ENCODE data around the gene LRP4. TPM values are rescaled to one million over a fixed set of nuclear protein-coding genes. Genes with fewer than 3 reads are reported as not detected.
A peak's percentile ranks its signal among the peaks of the same experiment; 100 is the strongest.

Gene LRP4
- total and polyA plus RNA-seq, 2 of the 13 experiments (the other 11 are each of a cell fraction or from before 2014, with no cell fraction given) = 4.7 to 13.3 TPM

GRCh38 chr11:46918788-46919513, 601 bp upstream of the LRP4 start:
- FAIRE-seq (no peak), DNase-seq (ENCODE audit: low spot score) (no peak), ATAC-seq (no peak)
- no TSS peak for BruUV-seq (replicated peaks)
- 1% methylated on average over 17 of the region's 17 CpGs for WGBS (ENCODE audit: low lambda C conversion rate)
- in situ Hi-C loops (cut with HindIII; ENCODE audit: extremely low pct_ligation_motif_present, low pct_unique_long_range_greater_than_20kb) = loop anchor here (5.0 kb wide), 1 partner anchor 233 kb away; no protein-coding TSS in a partner anchor
- no peak for TF ChIP-seq GMEB2 (CRISPR knock-in tag; IDR thresholded peaks at IDR 0.05; ENCODE audit: low read depth)
- TF ChIP-seq RARA (CRISPR knock-in tag; IDR thresholded peaks at IDR 0.05) = peak; percentile 29; the same call in 1 of the 2 replicates
- ChIA-PET POLR2A (interaction anchor here (0.5 kb wide), 1 partner anchor 18 kb away, joined by 4 read pairs; the partner anchor contains the start of gene CSTPP1), CTCF (ENCODE audit: low intra/inter-chr PET ratio, low total read pairs) (interaction anchor here (1.2 to 1.9 kb wide), 3 partner anchors 30 to 242 kb away, joined by 6 to 15 read pairs (median 6); no protein-coding TSS in a partner anchor)
- H3K4me3 ChIP-seq (replicated peaks in 1 of 3; ENCODE audit: insufficient read depth in 1 of 3, low read depth in 2 of 3, low read length in 3 of 3) = peak overlapping the region; percentile 68 to 91 (median 75)
- H2AFZ ChIP-seq (ENCODE audit: low read length) = no peak overlapping the region
- H3K36me3 ChIP-seq (replicated peaks in 1 of 2; ENCODE audit: control insufficient read depth in 1 of 2, insufficient read depth in 2 of 2, low read length in 2 of 2) = no peaks in the 10 kb centered on the region
- H3K79me2 ChIP-seq (ENCODE audit: insufficient read depth, low read length) = peaks cover 12% of the 10 kb centered on the region
- H3K9ac ChIP-seq (ENCODE audit: insufficient read depth, low read depth, low read length) = peak overlapping the region; percentile 45; the same call in 1 of the 2 replicates
- no peaks in the 10 kb centered on the region for H4K20me1 ChIP-seq (ENCODE audit: insufficient read depth, low read length)
- H3K27me3 ChIP-seq (ENCODE audit: control insufficient read depth in 1 of 2, insufficient read depth in 2 of 2, low read length in 2 of 2) = peaks cover 2 to 7% of the 10 kb centered on the region in 2 experiments; a peak in 1 of 5 replicates
- intact Hi-C loops (cut with micrococcal nuclease; ENCODE audit: unreplicated experiment) = no loop called here
- H3K9me3 ChIP-seq (ENCODE audit: low read length) = no peaks in the 10 kb centered on the region
- no peak overlapping the region for H3K27ac ChIP-seq (ENCODE audit: extremely low read length, insufficient read depth, low read length)
- H3K4me1 ChIP-seq (ENCODE audit: insufficient read depth, low read length) = peaks cover 35% of the 10 kb centered on the region
- H3K4me2 ChIP-seq (ENCODE audit: low read depth, low read length) = peak overlapping the region; percentile 99

- ATAC-seq (no peak), FAIRE-seq (no peak), DNase-seq (ENCODE audit: low spot score) (no peak)
- Histone ChIP-seq H3K4me3 (replicated peaks in 1 of 3; ENCODE audit: insufficient read depth in 1 of 3, low read depth in 2 of 3, low read length in 3 of 3) (peak overlapping the region; percentile 68 to 91 (median 75)), H4K20me1 (ENCODE audit: insufficient read depth, low read length) (no peaks in the 10 kb centered on the region), H3K4me1 (ENCODE audit: insufficient read depth, low read length) (peaks cover 35% of the 10 kb centered on the region), H3K36me3 (replicated peaks in 1 of 2; ENCODE audit: control insufficient read depth in 1 of 2, insufficient read depth in 2 of 2, low read length in 2 of 2) (no peaks in the 10 kb centered on the region), H3K79me2 (ENCODE audit: insufficient read depth, low read length) (peaks cover 19% of the 10 kb centered on the region), H3K27me3 (ENCODE audit: control insufficient read depth in 1 of 2, insufficient read depth in 2 of 2, low read length in 2 of 2) (peaks cover 2 to 7% of the 10 kb centered on the region in 2 experiments; a peak in 1 of 5 replicates), H3K27ac (ENCODE audit: extremely low read length, insufficient read depth, low read length) (peak overlapping the region; percentile 71), H3K9ac (ENCODE audit: insufficient read depth, low read depth, low read length) (peak overlapping the region; percentile 74), H2AFZ (ENCODE audit: low read length) (no peak overlapping the region), H3K4me2 (ENCODE audit: low read depth, low read length) (peak overlapping the region; percentile 90), H3K9me3 (ENCODE audit: low read length) (no peaks in the 10 kb centered on the region)
- CTCF ChIA-PET (ENCODE audit: low intra/inter-chr PET ratio, low total read pairs) = no interaction called here
- in situ Hi-C loops (cut with HindIII; ENCODE audit: extremely low pct_ligation_motif_present, low pct_unique_long_range_greater_than_20kb) (loop anchor here (5.0 kb wide), 1 partner anchor 235 kb away; no protein-coding TSS in a partner anchor), intact Hi-C loops (cut with micrococcal nuclease; ENCODE audit: unreplicated experiment) (loop anchor here (2.0 kb wide), 1 partner anchor 29 kb away; no protein-coding TSS in a partner anchor)
- POLR2A ChIA-PET = interaction anchor here (1.1 to 1.6 kb wide), 6 partner anchors 11 to 353 kb away, joined by 3 to 8 read pairs (median 4); partner anchors contain the start of gene CSTPP1
- WGBS (ENCODE audit: low lambda C conversion rate) = 0% methylated on average over 5 of the region's 22 CpGs
- TSS peak; percentile 86 for BruUV-seq (replicated peaks)
- TF ChIP-seq KLF16 (CRISPR knock-in tag; IDR thresholded peaks at IDR 0.05) (no peak), ZNF446 (CRISPR knock-in tag; IDR thresholded peaks at IDR 0.05) (0 out of 2 replicates have a peak, but pooled peaks have one; percentile 36), ZNF335 (CRISPR knock-in tag; IDR thresholded peaks at IDR 0.05) (no peak), MTF2 (CRISPR knock-in tag; IDR thresholded peaks at IDR 0.05; ENCODE audit: borderline replicate concordance) (no peak), USF2 (IDR thresholded peaks at IDR 0.05; ENCODE audit: low read depth, low read length) (no peak), USF2 (CRISPR knock-in tag; IDR thresholded peaks at IDR 0.05; ENCODE audit: borderline replicate concordance) (no peak), ARID2 (CRISPR knock-in tag; IDR thresholded peaks at IDR 0.05; ENCODE audit: borderline replicate concordance) (peak; percentile 42; the same call in 1 of the 2 replicates), ZNF276 (CRISPR knock-in tag; IDR thresholded peaks at IDR 0.05; ENCODE audit: low read depth) (0 out of 2 replicates have a peak, but pooled peaks have one; percentile 27)
Observed at GRCh38 chr11:46917762-46918082, 628 bp downstream of the LRP4 start.

Measured in HepG2 (cell line).